ENCODE measurements around the gene SERPINA7. TPM values are rescaled to one million over a fixed set of nuclear protein-coding genes. Genes with fewer than 3 reads are reported as not detected.
"Not testable (repeated sequence)": the region's sequence is repeated elsewhere in the genome, so short reads cannot be mapped to it uniquely, and the experiment has no call there.

Gene SERPINA7
- total RNA-seq, 1 experiment from 2014 or later: 0.15 TPM

DNA sequence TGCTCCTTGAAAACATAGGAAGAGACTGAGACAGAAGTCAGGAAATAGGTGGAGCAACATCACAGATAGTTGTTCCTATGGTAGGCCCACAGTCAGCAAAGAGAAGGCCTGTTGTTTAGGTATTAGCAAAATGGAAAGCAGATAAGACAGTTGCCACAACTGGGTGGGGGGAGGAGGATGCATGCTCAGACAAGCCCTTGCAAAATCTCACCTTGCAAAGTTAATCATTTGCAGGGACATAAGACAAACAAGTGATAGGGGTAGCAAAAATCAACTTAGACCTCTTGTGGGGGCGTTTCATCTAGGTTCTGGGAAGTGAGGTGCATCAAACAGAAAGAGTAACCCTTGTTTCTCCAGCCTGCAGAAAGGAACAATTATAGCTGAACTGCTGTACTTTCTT, 30.7 kb downstream of the SERPINA7 start:
- Histone ChIP-seq H3K4me1 (ENCODE audit: control insufficient read depth, insufficient read depth, low read length) (no peaks in the 10 kb centered on the region), H3K4me3 (ENCODE audit: low read depth in 2 of 2, low read length in 2 of 2) (no peak overlapping the region)
- no TSS peak for BruUV-seq (replicated peaks)

DNA sequence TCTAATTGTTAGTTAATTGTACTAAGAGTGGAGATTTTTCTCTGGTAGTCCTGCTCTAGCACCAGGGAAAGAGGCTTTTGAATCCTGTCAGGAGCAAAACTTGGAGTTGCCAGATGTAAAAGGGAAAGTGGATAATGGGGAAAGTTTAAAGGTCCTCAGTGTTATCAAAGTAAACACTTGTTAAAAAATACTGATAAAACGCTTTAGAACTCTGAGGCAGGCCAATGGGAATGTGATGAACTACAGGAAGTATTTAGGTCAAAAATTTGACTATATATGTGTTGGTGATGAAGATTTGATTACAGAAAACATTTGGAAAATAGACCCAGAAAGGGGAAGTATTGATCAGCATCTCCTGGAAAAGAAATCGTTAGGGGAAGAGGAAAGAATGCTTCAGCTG, 32.8 kb downstream of the SERPINA7 start:
- H3K27me3 ChIP-seq (ENCODE audit: control insufficient read depth, insufficient read depth, low read length): no peaks in the 10 kb centered on the region
- no peak overlapping the region for H3K27ac ChIP-seq (ENCODE audit: low read length)
- H3K9me3 ChIP-seq (ENCODE audit: control insufficient read depth, insufficient read depth, low read depth, low read length): no peaks in the 10 kb centered on the region
- in situ Hi-C loops (cut with HindIII; ENCODE audit: low pct_unique_long_range_greater_than_20kb, low sequenced_read_pairs) (no loop called here), intact Hi-C loops (cut with micrococcal nuclease; ENCODE audit: unreplicated experiment) (no loop called here)
- H3K4me1 ChIP-seq (ENCODE audit: control insufficient read depth, insufficient read depth, low read length): no peaks in the 10 kb centered on the region
- DNase-seq (ENCODE audit: low read depth, low spot score) (no peak), ATAC-seq (no peak)
- no peaks in the 10 kb centered on the region for H3K36me3 ChIP-seq (ENCODE audit: control insufficient read depth, insufficient read depth, low read length)
- ChIA-PET CTCF (no interaction called here), POLR2A (no interaction called here)
- TF ChIP-seq, protein P1, sequence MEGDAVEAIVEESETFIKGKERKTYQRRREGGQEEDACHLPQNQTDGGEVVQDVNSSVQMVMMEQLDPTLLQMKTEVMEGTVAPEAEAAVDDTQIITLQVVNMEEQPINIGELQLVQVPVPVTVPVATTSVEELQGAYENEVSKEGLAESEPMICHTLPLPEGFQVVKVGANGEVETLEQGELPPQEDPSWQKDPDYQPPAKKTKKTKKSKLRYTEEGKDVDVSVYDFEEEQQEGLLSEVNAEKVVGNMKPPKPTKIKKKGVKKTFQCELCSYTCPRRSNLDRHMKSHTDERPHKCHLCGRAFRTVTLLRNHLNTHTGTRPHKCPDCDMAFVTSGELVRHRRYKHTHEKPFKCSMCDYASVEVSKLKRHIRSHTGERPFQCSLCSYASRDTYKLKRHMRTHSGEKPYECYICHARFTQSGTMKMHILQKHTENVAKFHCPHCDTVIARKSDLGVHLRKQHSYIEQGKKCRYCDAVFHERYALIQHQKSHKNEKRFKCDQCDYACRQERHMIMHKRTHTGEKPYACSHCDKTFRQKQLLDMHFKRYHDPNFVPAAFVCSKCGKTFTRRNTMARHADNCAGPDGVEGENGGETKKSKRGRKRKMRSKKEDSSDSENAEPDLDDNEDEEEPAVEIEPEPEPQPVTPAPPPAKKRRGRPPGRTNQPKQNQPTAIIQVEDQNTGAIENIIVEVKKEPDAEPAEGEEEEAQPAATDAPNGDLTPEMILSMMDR (IDR thresholded peaks at IDR 0.05): no peak
- no peak for TF ChIP-seq POLR2AphosphoS5 (IDR thresholded peaks at IDR 0.05; ENCODE audit: low read depth, low read length)
- no peak for TF ChIP-seq TCF7L2 (IDR thresholded peaks at IDR 0.05; ENCODE audit: low read depth, low read length)
- TF ChIP-seq, protein P2, sequence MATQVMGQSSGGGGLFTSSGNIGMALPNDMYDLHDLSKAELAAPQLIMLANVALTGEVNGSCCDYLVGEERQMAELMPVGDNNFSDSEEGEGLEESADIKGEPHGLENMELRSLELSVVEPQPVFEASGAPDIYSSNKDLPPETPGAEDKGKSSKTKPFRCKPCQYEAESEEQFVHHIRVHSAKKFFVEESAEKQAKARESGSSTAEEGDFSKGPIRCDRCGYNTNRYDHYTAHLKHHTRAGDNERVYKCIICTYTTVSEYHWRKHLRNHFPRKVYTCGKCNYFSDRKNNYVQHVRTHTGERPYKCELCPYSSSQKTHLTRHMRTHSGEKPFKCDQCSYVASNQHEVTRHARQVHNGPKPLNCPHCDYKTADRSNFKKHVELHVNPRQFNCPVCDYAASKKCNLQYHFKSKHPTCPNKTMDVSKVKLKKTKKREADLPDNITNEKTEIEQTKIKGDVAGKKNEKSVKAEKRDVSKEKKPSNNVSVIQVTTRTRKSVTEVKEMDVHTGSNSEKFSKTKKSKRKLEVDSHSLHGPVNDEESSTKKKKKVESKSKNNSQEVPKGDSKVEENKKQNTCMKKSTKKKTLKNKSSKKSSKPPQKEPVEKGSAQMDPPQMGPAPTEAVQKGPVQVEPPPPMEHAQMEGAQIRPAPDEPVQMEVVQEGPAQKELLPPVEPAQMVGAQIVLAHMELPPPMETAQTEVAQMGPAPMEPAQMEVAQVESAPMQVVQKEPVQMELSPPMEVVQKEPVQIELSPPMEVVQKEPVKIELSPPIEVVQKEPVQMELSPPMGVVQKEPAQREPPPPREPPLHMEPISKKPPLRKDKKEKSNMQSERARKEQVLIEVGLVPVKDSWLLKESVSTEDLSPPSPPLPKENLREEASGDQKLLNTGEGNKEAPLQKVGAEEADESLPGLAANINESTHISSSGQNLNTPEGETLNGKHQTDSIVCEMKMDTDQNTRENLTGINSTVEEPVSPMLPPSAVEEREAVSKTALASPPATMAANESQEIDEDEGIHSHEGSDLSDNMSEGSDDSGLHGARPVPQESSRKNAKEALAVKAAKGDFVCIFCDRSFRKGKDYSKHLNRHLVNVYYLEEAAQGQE (IDR thresholded peaks at IDR 0.05; ENCODE audit: insufficient read depth in 1 of 2, low read depth in 2 of 2, low read length in 1 of 2): no peak
- no peak for TF ChIP-seq SIN3A (IDR thresholded peaks at IDR 0.05; ENCODE audit: borderline replicate concordance, insufficient read depth, low read depth, low read length)
- no TSS peak for BruUV-seq (replicated peaks)
- no peak overlapping the region for H3K4me3 ChIP-seq (ENCODE audit: low read depth in 2 of 2, low read length in 2 of 2)

More for the DNA sequence above, 30.7 kb downstream of the SERPINA7 start:
- Histone ChIP-seq H3K27me3 (ENCODE audit: control insufficient read depth, insufficient read depth, low read length) (no peaks in the 10 kb centered on the region), H3K27ac (ENCODE audit: low read length) (no peak overlapping the region), H3K9me3 (ENCODE audit: control insufficient read depth, insufficient read depth, low read depth, low read length) (no peaks in the 10 kb centered on the region), H3K36me3 (ENCODE audit: control insufficient read depth, insufficient read depth, low read length) (no peaks in the 10 kb centered on the region)
- DNase-seq (ENCODE audit: low read depth, low spot score): no peak
- intact Hi-C loops (cut with micrococcal nuclease; ENCODE audit: unreplicated experiment): no loop called here
- ChIA-PET POLR2A (no interaction called here), CTCF (no interaction called here)
- TF ChIP-seq SIN3A (IDR thresholded peaks at IDR 0.05; ENCODE audit: borderline replicate concordance, insufficient read depth, low read depth, low read length): no peak
- TF ChIP-seq, protein P2 (IDR thresholded peaks at IDR 0.05; ENCODE audit: insufficient read depth in 1 of 2, low read depth in 2 of 2, low read length in 1 of 2): no peak
- TF ChIP-seq POLR2AphosphoS5 (IDR thresholded peaks at IDR 0.05; ENCODE audit: low read depth, low read length): no peak
- TF ChIP-seq, protein P1 (IDR thresholded peaks at IDR 0.05): no peak
- TF ChIP-seq TCF7L2 (IDR thresholded peaks at IDR 0.05; ENCODE audit: low read depth, low read length): no peak
- no peak for ATAC-seq
- in situ Hi-C loops (cut with HindIII; ENCODE audit: low pct_unique_long_range_greater_than_20kb, low sequenced_read_pairs): no loop called here

DNA sequence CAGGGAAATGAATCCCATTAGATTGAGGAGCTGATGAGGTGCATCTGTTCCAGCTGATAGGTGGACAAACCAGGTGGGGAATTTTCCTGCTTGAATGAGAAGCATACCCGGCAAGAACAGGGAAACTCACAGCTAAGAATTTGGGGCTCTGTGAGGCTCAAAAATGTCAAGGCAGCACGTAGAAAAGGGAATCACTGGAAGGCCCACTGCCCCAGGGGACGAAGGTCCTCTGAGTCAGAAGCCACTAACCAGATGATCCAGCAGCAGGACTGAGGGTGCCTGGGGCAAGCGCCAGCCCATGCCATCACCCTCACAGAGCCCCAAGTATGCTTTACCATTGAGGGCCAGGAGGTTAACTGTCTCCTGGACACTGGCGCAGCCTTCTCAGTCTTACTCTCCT, 37.9 kb downstream of the SERPINA7 start:
- H3K4me1 ChIP-seq (ENCODE audit: control insufficient read depth, insufficient read depth, low read length); H3K9me3 ChIP-seq (ENCODE audit: control insufficient read depth, insufficient read depth, low read depth, low read length); H3K4me3 ChIP-seq (ENCODE audit: low read depth in 2 of 2, low read length in 2 of 2); H3K36me3 ChIP-seq (ENCODE audit: control insufficient read depth, insufficient read depth, low read length); H3K27me3 ChIP-seq (ENCODE audit: control insufficient read depth, insufficient read depth, low read length); BruUV-seq (replicated peaks); in situ Hi-C loops (cut with HindIII; ENCODE audit: low pct_unique_long_range_greater_than_20kb, low sequenced_read_pairs); CTCF ChIA-PET; ATAC-seq; POLR2A ChIA-PET; intact Hi-C loops (cut with micrococcal nuclease; ENCODE audit: unreplicated experiment); H3K27ac ChIP-seq (ENCODE audit: low read length); DNase-seq (ENCODE audit: low read depth, low spot score): not testable (repeated sequence)
